NCI-H748 (cell line): ENCODE measurements around the gene ENO1.
A peak's percentile ranks its signal among the peaks of the same experiment; 100 is the strongest.

Source experiments
- DNase-seq: peaks from one replicate; lab custom pipeline; 2025; ENCODE audit not compliant: unreplicated experiment; lab: John Stamatoyannopoulos, UW

The ENO1 gene

DNA sequence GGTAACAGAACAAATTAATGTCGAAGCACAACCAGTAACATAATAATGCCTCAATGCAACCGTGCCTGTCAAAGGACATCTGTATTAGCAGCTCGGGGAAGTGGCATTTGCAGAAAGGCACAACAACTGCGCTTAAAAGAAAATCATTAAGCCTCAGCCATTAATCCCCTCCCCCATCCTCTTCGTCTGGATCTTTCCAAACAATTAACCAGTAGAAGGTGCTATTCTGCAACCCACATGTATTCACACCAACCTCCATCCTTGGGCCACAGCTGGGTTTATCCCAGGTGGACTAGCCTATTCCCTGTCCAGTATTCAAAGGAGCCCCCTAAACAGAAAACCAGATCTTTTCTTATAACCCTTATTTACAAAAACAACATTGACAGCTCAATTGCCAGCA is 63.6 kb downstream of the ENO1 start:
- peak; percentile 55 for DNase-seq

DNA sequence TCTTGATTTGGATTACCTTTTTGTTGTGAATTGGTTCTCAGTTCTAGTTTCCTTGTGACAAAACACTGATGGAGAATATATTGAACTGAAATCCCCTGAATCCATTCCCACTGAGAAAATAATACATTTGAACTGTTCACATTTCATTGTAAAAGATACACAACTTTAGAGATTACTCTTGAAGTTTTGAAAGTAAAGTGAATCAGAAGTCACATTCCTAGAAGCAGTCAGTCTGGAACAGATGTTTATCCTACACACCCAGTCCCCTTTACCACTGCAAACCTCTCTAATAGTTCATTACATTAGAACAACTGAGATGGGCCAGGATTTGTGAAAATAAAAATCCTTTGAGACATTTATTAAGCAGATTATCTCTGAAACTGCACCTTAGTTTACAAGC is 64.5 kb downstream of the ENO1 start:
- DNase-seq, result no peak

DNA sequence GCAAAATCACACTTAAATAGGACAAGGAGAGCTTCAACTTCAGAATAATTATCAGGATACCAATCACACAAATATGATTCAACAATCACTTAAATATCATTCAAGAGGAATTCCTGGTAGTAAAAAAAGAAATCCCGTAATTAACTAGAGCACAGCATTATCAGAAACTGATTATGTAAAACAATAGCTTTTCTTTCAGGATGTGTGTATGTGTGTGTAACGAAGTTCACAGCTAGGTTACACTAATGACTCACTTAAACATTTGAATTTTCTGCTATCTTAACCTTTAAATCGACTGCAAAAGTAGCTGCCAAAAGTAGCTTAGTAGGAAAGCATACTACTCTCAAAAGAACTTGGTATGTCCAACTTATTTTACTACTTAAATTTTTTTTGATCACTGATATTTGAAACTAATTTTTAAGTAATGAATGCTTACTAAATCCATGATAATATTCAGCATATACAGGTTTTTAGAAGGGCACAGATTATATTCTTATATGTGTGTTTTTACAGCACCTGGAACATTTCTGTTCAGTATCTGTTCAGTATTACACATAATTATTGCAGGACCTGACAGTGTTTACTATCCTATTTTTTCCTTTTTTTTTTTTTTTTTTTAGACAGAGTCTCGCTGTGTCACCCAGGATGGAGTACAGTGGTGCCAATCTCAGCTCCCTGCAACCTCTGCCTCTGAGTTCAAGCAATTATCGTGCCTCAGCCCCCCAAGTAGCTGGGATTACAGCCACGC is 65.3 kb downstream of the ENO1 start:
- no peak for DNase-seq

DNA sequence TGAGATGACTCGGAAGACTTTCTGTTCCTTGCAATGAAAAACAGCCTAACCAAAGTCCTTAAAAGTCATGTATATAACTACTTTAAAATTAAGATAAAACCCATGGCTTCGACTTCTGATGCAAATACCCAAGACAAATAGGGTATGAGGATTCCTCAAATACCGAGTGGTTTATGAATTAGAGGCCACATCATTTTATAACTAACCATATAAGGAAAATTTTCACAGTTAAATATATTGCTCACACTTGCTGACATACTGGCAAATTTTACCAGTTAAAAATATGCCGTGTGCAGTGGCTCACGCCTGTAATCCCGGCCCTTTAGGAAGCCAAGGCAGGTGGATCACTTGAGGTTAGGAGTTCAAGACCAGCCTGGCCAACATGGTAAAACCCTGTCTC is 66.4 kb downstream of the ENO1 start:
- DNase-seq, result no peak
